NCI-H128 (cell line): ENCODE results near the gene CLCN5.

Source experiments
- DNase-seq: peaks from one replicate; lab custom pipeline; 2025; ENCODE audit not compliant: unreplicated experiment; lab: John Stamatoyannopoulos, UW

The CLCN5 gene

GRCh38 chrX:49932791-49933190 is 10.4 kb downstream of the CLCN5 start:
- no peak for DNase-seq

- no peak for DNase-seq
Measured at GRCh38 chrX:49934148-49934547, 11.8 kb downstream of the CLCN5 start.

GRCh38 chrX:49934729-49935128 is 12.3 kb downstream of the CLCN5 start:
- DNase-seq: no peak

DNA sequence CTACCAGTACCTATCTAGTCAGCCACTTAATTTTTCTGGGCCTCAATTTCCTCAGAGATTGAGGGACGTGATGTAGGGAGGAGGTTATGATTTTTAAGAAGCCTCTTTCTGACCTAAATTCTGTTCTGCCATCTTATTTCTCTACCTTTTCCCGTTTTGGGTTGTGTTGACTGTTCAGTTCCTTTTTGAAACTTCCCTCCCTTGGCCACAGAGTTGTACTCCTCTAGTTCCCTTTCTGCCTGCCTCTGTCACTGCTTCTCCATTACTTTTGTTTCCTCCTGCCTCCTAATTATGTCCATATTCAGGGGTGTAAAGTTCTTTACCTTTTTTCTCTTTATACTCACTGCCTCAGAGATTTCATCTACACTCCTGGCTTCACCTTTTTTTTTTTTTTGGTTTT is 25.4 kb downstream of the CLCN5 start:
- DNase-seq: no peak

- DNase-seq: no peak
Measured at GRCh38 chrX:49949961-49950360, 27.6 kb downstream of the CLCN5 start.

DNA sequence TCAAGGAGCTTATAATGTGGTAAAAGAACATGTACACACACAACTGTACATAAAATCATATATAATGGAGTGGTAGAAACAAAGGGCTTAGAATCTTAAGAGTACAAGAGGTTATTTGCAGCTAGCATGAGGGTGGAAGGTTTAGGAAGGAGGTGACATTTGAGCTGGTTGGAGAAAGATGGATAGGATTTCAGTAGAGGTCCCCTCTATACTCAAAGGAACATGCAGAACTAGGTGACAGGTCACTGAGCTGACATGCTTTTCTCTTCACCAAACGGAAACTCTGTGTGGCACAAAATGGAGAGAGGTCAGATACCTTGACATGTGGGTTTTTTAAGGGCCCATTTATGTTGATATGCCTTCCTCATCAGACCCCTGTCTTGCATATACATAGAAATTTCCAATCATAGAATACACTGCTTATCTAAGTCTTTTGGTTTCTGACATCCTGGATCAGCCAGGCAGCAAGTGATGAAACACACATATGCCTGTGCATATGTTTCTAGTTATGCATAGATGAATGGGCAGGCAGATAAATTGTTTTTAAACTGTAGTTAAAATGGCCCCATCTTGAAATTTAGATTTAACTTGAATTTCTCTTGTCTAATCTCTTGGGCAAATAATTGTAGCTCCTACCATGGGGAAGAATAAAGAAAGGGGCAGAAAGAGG is 29.3 kb downstream of the CLCN5 start:
- no peak for DNase-seq

DNA sequence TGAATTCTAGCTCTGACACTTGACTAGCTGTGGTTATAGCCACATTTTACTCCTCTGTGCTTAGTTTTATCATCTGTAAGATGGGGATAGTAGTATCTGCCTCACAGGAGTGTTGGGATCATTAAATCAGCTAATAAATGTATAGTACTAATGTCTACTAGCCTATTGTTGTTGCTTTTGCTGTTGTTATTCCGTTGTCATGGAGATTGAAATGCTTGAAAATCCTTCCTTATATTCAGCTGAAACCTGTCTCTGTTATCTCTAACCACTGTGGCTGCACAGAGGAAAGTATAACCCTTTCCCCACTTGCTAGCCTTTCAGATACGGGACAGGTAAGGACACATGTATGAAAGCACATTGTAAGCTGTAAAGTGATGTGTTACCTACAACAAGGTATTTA is 33.9 kb downstream of the CLCN5 start:
- no peak for DNase-seq

DNA sequence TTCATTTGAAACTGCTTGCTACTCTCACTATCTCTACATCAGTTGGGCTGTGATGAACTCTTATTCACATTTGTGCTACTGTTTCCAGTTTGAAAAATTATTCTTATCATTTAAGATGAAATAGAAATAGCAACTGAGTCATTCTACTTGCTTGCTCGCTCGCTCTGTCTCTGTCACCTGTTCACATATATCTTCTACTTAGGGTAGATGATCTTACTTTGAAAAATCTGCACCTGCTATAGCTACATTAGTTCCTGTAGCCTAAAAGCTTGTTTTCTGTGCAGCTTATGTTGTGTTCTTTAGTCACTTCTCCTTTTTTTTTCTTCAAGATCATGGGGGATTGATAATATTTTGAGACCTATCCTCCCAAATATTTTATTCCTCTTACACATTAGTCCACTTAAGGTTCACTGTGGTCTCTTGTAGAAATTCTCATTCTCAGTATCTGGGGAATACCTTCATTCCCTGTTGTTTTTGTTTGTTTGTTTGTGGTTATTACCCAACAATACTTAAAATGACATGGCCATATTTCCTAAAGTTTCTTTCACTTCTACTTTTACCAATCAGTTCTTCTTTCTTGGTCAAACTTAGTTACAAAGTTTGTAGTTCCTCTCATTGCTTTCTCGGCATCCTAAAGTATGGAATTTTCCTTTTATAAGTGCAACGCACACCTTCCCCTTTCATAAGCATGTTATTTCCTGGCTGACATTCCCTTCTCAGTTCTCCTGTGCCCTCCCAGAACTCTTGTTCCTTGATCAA is 36.5 kb downstream of the CLCN5 start:
- DNase-seq: no peak

DNA sequence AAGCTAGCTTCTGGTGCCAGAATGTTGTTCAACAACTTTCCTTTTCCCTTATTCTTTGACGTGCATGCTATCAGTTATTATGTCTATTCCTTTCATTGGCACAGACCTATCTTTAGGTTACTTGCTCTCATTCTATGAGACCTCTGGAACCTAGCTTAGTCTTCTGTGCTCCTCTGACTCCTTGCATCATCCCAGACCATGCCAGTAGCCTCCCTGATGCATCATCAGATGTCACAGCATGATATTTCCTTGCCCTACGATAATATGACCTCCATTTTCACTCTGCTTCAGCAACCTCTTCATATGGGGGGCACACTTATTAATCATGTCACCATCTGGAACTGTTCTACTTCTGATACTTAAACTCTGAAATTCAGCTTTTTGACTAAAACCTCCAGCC is 37.2 kb downstream of the CLCN5 start:
- DNase-seq: no peak

- no peak for DNase-seq
Measured at GRCh38 chrX:49960061-49960460, 37.7 kb downstream of the CLCN5 start.

GRCh38 chrX:49970674-49971073 is 48.3 kb downstream of the CLCN5 start:
- no peak for DNase-seq

GRCh38 chrX:49972328-49972860 is 50.0 kb downstream of the CLCN5 start:
- DNase-seq: no peak

DNA sequence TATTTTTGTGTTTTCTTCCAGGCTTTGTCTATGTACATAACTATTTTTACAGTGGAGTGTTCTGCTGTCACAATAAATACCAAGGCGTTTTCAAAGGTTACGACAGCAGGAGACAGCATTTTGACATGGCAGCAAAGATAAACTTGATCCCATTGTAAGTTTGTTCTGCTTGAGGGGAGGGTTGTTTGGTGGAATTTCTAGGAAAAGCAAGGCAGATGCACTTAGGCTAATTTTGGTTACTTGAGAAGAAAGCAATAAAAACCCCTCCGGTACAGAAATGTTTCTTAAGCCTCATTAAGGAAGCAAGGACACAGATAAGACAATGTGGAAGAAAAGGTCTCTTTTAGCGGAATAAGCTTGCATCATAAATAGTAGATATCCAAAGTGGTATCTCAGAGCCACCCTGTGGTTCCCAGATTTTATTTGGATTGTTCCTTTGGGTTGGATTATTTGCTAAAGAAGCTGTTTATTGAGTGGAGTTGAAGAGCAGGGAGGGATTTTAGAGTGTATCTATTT is 54.3 kb downstream of the CLCN5 start:
- DNase-seq: no peak

- DNase-seq: no peak
Measured at GRCh38 chrX:49977319-49978090, 55.1 kb downstream of the CLCN5 start.

GRCh38 chrX:49978176-49978575 is 55.8 kb downstream of the CLCN5 start:
- DNase-seq: no peak

GRCh38 chrX:49986058-49986457 is 63.7 kb downstream of the CLCN5 start:
- DNase-seq: no peak

DNA sequence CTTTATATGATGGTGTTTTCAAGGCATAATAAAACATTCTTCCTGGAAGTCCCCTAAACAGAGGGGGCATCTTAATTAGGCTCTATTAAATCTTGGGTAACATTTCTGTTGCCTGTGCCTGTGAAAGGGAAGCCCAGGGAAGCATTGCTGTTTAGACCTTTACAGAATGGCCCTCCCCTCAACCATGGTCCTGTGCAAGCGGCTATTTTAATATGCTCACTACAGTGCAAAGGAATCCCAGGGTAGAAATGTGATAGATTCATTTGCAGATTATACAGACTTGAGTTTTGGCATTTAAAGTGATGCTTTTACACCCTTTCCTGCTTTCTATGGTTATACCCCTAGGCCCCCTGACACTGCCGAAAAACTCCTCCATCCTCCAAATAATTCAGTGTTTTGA is 65.3 kb downstream of the CLCN5 start:
- no peak for DNase-seq

- no peak for DNase-seq
Measured at GRCh38 chrX:49988143-49988542, 65.7 kb downstream of the CLCN5 start.

GRCh38 chrX:49991758-49992157 is 69.4 kb downstream of the CLCN5 start:
- no peak for DNase-seq

- DNase-seq: no peak
Measured at GRCh38 chrX:49992853-49993252, 70.5 kb downstream of the CLCN5 start.

GRCh38 chrX:49993661-49994060 is 71.3 kb downstream of the CLCN5 start:
- DNase-seq: no peak
